ENCODE data around the gene SHPK. TPM values are rescaled to one million over a fixed set of nuclear protein-coding genes. Genes with fewer than 3 reads are reported as not detected.

Gene SHPK
- total RNA-seq, 1 donor from 2014 or later = 0.32 TPM

DNA sequence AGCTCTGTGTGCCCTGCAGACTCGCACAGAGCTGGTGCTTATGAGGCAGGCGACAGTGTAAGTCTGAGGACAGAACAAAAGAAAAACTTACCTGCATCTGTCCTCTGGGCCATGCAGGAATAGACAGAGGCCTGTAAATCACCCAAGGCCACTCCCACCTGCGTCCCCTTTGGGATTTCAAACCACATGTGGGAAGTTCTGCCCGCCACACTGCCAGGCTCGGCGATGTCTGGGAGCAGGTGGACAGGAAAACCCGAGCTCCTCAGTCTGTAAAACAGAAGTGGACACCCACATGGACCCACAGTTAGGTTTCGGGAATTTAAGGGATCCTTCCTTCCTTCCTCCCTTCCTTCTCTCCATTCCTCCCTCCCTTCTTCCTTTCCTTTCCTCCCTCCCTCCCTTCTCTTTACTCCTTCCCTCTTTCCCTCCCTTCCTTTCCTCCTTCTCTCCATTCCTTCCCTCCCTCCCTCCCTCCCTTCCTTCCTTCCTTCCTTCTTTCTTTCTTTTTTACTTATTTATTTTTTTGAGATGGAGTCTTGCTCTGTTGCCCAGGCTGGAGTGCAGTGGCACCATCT, 14.8 kb downstream of the SHPK start:
- Histone ChIP-seq H3K9me3 (no peaks in the 10 kb centered on the region), H3K36me3 (peaks cover 56 to 87% of the 10 kb centered on the region in 2 donors), H3K27me3 (no peaks in the 10 kb centered on the region), H3K4me1 (no peaks in the 10 kb centered on the region), H3K4me3 (no peak overlapping the region), H3K27ac (no peak overlapping the region)
- no peak for DNase-seq (ENCODE audit: low spot score in 2 of 2)
- TF ChIP-seq, protein P1, sequence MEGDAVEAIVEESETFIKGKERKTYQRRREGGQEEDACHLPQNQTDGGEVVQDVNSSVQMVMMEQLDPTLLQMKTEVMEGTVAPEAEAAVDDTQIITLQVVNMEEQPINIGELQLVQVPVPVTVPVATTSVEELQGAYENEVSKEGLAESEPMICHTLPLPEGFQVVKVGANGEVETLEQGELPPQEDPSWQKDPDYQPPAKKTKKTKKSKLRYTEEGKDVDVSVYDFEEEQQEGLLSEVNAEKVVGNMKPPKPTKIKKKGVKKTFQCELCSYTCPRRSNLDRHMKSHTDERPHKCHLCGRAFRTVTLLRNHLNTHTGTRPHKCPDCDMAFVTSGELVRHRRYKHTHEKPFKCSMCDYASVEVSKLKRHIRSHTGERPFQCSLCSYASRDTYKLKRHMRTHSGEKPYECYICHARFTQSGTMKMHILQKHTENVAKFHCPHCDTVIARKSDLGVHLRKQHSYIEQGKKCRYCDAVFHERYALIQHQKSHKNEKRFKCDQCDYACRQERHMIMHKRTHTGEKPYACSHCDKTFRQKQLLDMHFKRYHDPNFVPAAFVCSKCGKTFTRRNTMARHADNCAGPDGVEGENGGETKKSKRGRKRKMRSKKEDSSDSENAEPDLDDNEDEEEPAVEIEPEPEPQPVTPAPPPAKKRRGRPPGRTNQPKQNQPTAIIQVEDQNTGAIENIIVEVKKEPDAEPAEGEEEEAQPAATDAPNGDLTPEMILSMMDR (IDR thresholded peaks at IDR 0.05) = no peak
- intact Hi-C loops (cut with DNase I) = no loop called here

DNA sequence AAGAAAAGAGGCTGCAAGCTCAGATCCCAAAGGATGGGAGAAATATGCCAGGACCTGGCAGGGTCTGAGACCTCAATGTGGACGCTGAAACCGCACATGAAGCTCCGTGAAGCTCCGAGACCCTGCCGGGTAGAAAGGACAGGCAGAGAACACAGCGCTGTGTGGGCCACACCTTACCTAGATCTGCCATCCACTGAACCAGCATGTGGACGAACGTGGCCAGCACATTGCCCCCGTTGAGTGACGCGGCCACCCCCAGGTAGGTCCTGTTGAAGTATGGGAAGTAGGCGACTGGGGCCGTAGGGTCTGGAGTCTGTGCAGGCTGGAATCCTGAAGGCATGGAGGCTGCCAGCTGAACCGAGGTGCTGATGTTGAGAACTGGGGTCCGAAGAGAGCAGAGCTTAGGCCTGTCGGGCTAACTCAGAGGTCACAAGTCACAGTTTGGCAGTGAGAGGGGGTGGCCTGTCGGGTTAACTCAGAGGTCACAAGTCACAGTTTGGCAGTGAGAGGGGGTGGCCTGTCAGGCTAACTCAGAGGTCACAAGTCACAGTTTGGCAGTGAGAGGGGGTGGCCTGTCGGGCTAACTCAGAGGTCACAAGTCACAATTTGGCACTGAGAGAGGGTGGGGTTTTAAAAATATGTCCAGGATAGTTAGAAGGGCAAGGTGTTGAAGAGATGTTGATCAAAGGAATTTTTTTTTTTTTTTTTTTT, 20.7 kb downstream of the SHPK start:
- Histone ChIP-seq H3K27me3 (no peaks in the 10 kb centered on the region), H3K27ac (no peak overlapping the region), H3K4me3 (no peak overlapping the region), H3K4me1 (no peaks in the 10 kb centered on the region), H3K9me3 (no peaks in the 10 kb centered on the region), H3K36me3 (peaks cover 40 to 88% of the 10 kb centered on the region in 2 donors)
- no peak for DNase-seq (ENCODE audit: low spot score in 2 of 2)
- TF ChIP-seq, protein P1 (IDR thresholded peaks at IDR 0.05) = no peak
- intact Hi-C loops (cut with DNase I) = no loop called here

DNA sequence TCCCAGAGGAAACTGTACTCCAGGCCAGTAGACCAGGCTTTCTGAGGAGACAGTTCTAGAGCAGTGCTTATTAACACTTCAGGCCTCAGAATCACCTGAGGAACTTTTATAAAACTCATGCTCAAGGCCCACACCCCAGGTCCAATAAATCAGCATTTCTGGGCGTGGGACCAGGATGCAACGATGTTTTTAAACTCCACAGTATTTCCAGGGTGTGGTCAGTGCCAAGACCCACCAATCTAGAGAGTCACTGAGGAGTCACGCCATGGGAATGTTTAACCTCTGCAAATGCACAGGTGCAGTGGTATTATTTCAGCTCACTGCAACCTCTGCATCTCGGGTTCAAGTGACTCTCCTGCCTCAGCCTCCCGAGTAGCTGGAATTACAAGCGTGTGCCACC, 22.9 kb downstream of the SHPK start:
- intact Hi-C loops (cut with DNase I) = no loop called here
- Histone ChIP-seq H3K27ac (no peak overlapping the region), H3K36me3 (peaks cover 36 to 87% of the 10 kb centered on the region in 2 donors), H3K4me3 (no peak overlapping the region), H3K4me1 (no peaks in the 10 kb centered on the region), H3K27me3 (no peaks in the 10 kb centered on the region), H3K9me3 (no peaks in the 10 kb centered on the region)
- no peak for DNase-seq (ENCODE audit: low spot score in 2 of 2)
- TF ChIP-seq, protein P1 (IDR thresholded peaks at IDR 0.05) = no peak

DNA sequence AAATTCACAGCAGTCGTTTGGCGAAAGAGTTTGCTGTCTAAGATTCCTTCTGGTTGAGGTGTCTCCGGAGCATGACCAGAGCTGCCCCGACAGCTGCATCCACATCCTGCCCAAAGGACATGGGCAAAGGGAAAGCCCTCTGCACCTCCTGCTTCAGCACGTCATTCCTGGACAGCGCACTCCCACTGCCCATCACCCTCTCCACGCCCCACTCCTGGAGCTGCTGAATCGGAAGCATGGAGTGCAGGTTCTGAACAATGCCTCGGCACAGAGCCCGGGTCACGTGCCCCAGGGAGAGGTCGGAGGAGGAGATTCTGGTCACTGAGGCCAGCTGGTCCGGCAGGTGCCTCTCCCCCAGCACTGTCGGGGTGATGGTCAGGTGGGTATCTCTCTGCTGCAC, 25.5 kb downstream of the SHPK start:
- peaks cover 31 to 80% of the 10 kb centered on the region in 2 donors for H3K36me3 ChIP-seq
- H3K27ac ChIP-seq = no peak overlapping the region
- H3K9me3 ChIP-seq = no peaks in the 10 kb centered on the region
- no peak for DNase-seq (ENCODE audit: low spot score in 2 of 2)
- no peaks in the 10 kb centered on the region for H3K27me3 ChIP-seq
- no peaks in the 10 kb centered on the region for H3K4me1 ChIP-seq
- intact Hi-C loops (cut with DNase I) = no loop called here
- TF ChIP-seq, protein P1 (IDR thresholded peaks at IDR 0.05) = no peak
- no peak overlapping the region for H3K4me3 ChIP-seq

DNA sequence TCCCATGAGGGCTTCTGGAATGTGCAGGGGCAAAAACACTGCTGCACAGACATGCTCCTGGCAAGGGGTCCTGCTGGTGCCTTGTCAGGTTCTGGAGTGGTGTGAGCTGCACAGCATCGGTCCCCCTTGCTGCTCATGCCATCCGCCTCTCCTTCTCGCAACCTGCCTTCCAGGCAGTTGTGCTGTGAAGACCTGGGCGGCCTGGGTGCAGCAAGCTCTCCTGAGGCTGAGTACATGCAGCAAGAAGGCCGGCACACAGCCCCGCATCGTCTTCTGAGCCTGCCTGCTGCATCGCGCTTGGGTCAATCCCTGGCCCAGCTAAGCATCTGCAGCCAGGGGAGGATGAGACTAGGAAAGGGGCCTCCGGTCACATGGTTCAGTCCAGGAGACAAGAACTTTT, 26.4 kb downstream of the SHPK start:
- H3K36me3 ChIP-seq = peaks cover 25 to 79% of the 10 kb centered on the region in 2 donors
- H3K4me3 ChIP-seq = no peak overlapping the region
- TF ChIP-seq, protein P1 (IDR thresholded peaks at IDR 0.05) = no peak
- no peaks in the 10 kb centered on the region for H3K9me3 ChIP-seq
- H3K4me1 ChIP-seq = no peaks in the 10 kb centered on the region
- no peak for DNase-seq (ENCODE audit: low spot score in 2 of 2)
- no peaks in the 10 kb centered on the region for H3K27me3 ChIP-seq
- no peak overlapping the region for H3K27ac ChIP-seq
- intact Hi-C loops (cut with DNase I) = no loop called here

Measured in ascending aorta (tissue), 2 donors.